Right lobe of liver (tissue), 6 donors: ENCODE measurements around the gene NDUFA6. TPM values are rescaled to one million over a fixed set of nuclear protein-coding genes. Genes with fewer than 3 reads are reported as not detected.

Experiments
- ATAC-seq, 4 donors: fragments of 200-7000 bp; cut with Tn5 transposase; one replicate each; pipeline ENCODE4 v1.9.1; 2020; ENCODE audit warnings: mild to moderate bottlenecking in 4 of 4, moderate library complexity in 4 of 4
- DNase-seq, 3 donors: peaks; one replicate each; pipeline ENCODE4 v3.0.0-alpha.2; 2020
- H3K27ac ChIP-seq, 3 donors: fragments of 200-600 bp; one replicate each; pipeline ENCODE4 v1.8.0; 2022
- H3K27me3 ChIP-seq, 2 donors: fragments of 200-600 bp; one replicate each; pipeline ENCODE4 v1.8.0; 2022
- H3K36me3 ChIP-seq, 4 donors: fragments of 200-600 bp; sonication (generic) in 1 of 4; one replicate each; pipeline versions ENCODE4 v1.5.1 to v1.8.0; 2017 to 2022; ENCODE audit warnings: control low read depth in 1 of 4
- H3K4me1 ChIP-seq, 4 donors: fragments of 200-600 bp; sonication (generic) in 1 of 4; one replicate each; pipeline versions ENCODE4 v1.5.1 to v1.8.0; 2017 to 2022; ENCODE audit warnings: control low read depth in 1 of 4
- H3K4me3 ChIP-seq, 3 donors: fragments of 200-600 bp; one replicate each; pipeline ENCODE4 v1.8.0; 2022
- H3K9me3 ChIP-seq, 4 donors: fragments of 200-600 bp; sonication (generic) in 1 of 4; one replicate each; pipeline versions ENCODE4 v1.5.1 to v1.8.0; 2017 to 2022; ENCODE audit warnings: control low read depth in 1 of 4
- POLR2A ChIP-seq: fragments of 450-650 bp; IDR thresholded peaks from one replicate; pipeline ENCODE4 v1.6.1; 2017; ENCODE audit warnings: antibody characterized with exemption, mild to moderate bottlenecking
- WGBS: methylation state at CpG from one replicate; pipeline ENCODE4 v1.1.6; 2018; ENCODE audit warnings: low coverage, low lambda C conversion rate; ENCODE audit not compliant: insufficient coverage; ENCODE audit errors: missing lambda C conversion rate; 5-methylcytosine and 5-hydroxymethylcytosine counted together
- intact Hi-C, 2 donors: fragments of 100-400 bp; cut with DNase I; formaldehyde crosslinking; loops; one replicate each; pipeline versions ENCODE4 v1.11.2 to v1.14.1; 2022
- total RNA-seq, 6 experiments: library from RNA; depleted of rRNA in 2 of 6; stranded (reverse); fragments of >200 nt in 2 of 6; fragmentation: NEBNext Ultra II Directional in 3 of 6; extraction: Animal tissue kit (Norgen Biotek cat#: 25700) in 3 of 6; gene quantifications; one replicate each; pipeline versions ENCODE4 v1.1.0 to v1.2.4, GENCODE V29; 2016 to 2023
- TF ChIP-seq, protein P1 (sequence below), 4 donors: fragments of 200-600 bp in 3 of 4; fragments of 450-650 bp in 1 of 4; IDR thresholded peaks; one replicate each; pipeline versions ENCODE4 v1.5.1 to v1.8.0; 2016 to 2022; ENCODE audit warnings: antibody characterized with exemption in 4 of 4, mild to moderate bottlenecking in 2 of 4
- donor health status: DM: no; HTN: yes; CAD: no.
- donor health status: DM: no; HTN: no; CAD: no.
- donor health status: DM: no; HTN: no; CAD: no.
- donor health status: DM: no; HTN: yes; CAD: no.
- donor health status: DM: no; HTN: yes; CAD: no.

The NDUFA6 gene
- total RNA-seq, 6 experiments from 2014 or later, result 34.9 to 67.5 (median 51.6) TPM

DNA sequence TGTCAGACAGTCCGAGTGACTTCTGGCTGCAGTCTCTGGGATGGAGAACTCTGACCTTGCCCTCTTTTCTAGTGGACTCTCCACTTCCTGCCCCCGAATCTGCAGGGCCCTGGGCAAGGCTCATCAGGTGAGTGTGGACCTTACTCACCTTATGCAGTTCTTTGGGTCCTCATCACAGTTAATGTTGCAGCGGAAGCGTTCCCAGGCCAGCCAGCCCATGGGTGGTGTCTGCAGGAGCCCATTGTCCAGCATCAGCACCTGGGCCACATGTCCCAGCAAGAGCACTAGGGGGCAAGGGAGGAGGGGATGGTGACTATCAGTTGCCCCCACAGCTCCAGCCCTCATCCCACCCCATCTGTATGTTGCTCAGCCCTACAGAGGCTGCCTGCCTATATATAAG, 22.3 kb downstream of the NDUFA6 start:
- no peak overlapping the region for H3K4me3 ChIP-seq
- ATAC-seq, result no peak
- no peaks in the 10 kb centered on the region for H3K27me3 ChIP-seq
- DNase-seq, result peak in 1 of 3 donors; percentile 39
- peaks cover 0 to 27% (median 7%) of the 10 kb centered on the region in 4 donors for H3K4me1 ChIP-seq
- H3K9me3 ChIP-seq, result no peaks in the 10 kb centered on the region
- H3K36me3 ChIP-seq, result peaks cover 0 to 9% (median 3%) of the 10 kb centered on the region in 4 donors
- no peak for TF ChIP-seq POLR2A
- TF ChIP-seq, protein P1, sequence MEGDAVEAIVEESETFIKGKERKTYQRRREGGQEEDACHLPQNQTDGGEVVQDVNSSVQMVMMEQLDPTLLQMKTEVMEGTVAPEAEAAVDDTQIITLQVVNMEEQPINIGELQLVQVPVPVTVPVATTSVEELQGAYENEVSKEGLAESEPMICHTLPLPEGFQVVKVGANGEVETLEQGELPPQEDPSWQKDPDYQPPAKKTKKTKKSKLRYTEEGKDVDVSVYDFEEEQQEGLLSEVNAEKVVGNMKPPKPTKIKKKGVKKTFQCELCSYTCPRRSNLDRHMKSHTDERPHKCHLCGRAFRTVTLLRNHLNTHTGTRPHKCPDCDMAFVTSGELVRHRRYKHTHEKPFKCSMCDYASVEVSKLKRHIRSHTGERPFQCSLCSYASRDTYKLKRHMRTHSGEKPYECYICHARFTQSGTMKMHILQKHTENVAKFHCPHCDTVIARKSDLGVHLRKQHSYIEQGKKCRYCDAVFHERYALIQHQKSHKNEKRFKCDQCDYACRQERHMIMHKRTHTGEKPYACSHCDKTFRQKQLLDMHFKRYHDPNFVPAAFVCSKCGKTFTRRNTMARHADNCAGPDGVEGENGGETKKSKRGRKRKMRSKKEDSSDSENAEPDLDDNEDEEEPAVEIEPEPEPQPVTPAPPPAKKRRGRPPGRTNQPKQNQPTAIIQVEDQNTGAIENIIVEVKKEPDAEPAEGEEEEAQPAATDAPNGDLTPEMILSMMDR (IDR thresholded peaks at IDR 0.05), result no peak
- WGBS, result 68% methylated on average over 3 of the region's 4 CpGs
- intact Hi-C loops, result no loop called here
- H3K27ac ChIP-seq, result no peak overlapping the region

DNA sequence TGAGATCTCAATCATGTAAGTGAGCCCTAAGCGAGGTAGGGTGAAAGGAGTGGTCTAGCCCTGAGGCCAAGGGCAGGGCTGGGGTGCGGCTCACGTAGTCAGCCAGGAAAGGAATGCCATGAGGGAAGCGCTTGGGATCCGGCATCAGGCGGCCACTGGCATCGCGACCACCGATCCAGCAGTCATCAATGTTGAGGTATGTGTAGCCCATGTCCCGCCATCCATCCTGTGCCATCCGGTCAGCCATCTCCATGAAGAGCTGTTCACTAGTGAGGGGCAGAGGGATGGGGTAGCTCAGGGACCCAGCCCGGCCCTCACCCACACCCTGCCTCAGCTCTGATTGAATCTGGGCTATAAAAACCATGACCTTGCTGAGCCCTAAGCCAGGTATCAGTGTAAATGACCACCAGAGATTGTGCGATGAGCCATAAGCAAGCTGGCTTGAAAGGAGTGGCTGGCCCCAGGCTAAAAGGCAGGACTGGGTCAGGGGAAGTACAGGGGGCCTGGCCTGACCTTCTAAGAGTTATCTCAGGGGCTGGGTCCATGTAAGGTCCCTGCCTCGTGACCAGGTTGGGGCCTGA, 22.8 kb downstream of the NDUFA6 start:
- 79% methylated on average over 7 of the region's 14 CpGs for WGBS
- intact Hi-C loops, result no loop called here
- Histone ChIP-seq H3K9me3 (no peaks in the 10 kb centered on the region), H3K4me3 (no peak overlapping the region), H3K27me3 (no peaks in the 10 kb centered on the region), H3K36me3 (peaks cover 0 to 9% (median 3%) of the 10 kb centered on the region in 4 donors), H3K4me1 (peaks cover 0 to 27% (median 7%) of the 10 kb centered on the region in 4 donors), H3K27ac (no peak overlapping the region)
- ATAC-seq (no peak), DNase-seq (peak in 1 of 3 donors; percentile 42)
- no peak for TF ChIP-seq POLR2A
- TF ChIP-seq, protein P1 (IDR thresholded peaks at IDR 0.05), result no peak

DNA sequence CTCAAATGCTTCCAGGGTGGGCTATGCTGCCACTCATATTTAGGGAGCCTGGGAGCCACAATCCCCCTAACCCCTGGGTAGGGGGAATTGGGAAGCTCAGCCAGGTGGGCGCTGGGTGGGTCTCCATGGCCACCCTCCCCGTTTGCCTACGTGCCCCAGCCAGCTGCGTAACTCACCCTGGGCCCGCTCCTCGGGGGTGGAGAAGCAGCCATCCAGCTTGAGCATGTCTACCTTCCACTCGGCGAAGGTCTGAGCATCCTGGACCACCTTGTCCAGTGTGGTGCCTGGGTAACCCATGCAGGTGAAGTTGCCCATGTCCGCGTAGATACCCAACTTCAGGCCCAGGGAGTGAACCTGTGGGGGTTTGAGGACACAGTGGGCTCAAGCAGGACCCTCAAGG, 23.6 kb downstream of the NDUFA6 start:
- no peak for DNase-seq

DNA sequence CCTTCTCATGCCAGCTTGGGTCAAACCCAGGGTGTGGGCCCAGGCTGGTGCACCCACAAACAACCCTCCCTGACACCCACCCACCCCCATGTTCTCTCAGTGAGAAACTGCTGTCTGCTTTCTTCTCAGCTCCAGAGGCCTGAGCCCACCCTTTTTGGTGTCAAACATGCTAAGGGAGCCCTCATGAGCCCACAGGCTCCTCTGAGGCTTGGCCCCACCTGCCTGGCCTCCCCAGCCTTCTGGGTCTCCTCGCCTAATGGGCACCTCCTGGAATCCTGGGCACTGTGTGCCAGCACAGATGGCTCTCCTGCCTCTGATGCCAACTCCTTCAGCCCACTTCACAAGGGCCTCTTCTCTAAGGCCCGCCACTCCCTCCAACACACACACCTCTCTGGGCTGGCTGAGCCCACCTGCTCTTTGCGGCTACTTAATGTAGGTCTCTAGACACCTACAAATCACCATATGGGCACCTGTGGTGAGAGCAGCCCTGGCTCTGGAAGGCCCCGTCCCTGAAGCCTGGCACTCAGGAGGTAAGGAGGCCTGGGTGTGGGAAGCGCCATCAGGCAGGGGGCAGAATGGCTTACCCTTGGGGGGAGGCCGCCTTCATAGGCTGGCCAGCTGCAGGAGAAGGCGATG, 24.3 kb downstream of the NDUFA6 start:
- ATAC-seq, result no peak
- 90% methylated on average over 2 of the region's 7 CpGs for WGBS
- peaks cover 0 to 22% (median 7%) of the 10 kb centered on the region in 4 donors for H3K4me1 ChIP-seq

More for the DNA sequence above, 23.6 kb downstream of the NDUFA6 start:
- H3K27me3 ChIP-seq, result no peaks in the 10 kb centered on the region
- peaks cover 0 to 27% (median 7%) of the 10 kb centered on the region in 4 donors for H3K4me1 ChIP-seq
- TF ChIP-seq POLR2A, result no peak
- TF ChIP-seq, protein P1 (IDR thresholded peaks at IDR 0.05), result no peak
- H3K4me3 ChIP-seq, result no peak overlapping the region
- ATAC-seq, result no peak
- 93% methylated on average over 3 of the region's 10 CpGs for WGBS
- no peaks in the 10 kb centered on the region for H3K9me3 ChIP-seq
- no peak overlapping the region for H3K27ac ChIP-seq
- intact Hi-C loops, result no loop called here
- H3K36me3 ChIP-seq, result peaks cover 0 to 10% (median 4%) of the 10 kb centered on the region in 4 donors

More for the DNA sequence above, 24.3 kb downstream of the NDUFA6 start:
- no peaks in the 10 kb centered on the region for H3K9me3 ChIP-seq
- TF ChIP-seq, protein P1 (IDR thresholded peaks at IDR 0.05), result no peak
- TF ChIP-seq POLR2A, result no peak
- H3K4me3 ChIP-seq, result no peak overlapping the region
- H3K36me3 ChIP-seq, result peaks cover 0 to 10% (median 4%) of the 10 kb centered on the region in 4 donors
- DNase-seq, result no peak
- no peaks in the 10 kb centered on the region for H3K27me3 ChIP-seq
- H3K27ac ChIP-seq, result peak overlapping the region in 1 of 3 donors; percentile 75
- intact Hi-C loops, result no loop called here
